ENCODE measurements around the gene CNGB1. TPM values are rescaled to one million over a fixed set of nuclear protein-coding genes. Genes with fewer than 3 reads are reported as not detected.

The CNGB1 gene
- total RNA-seq, 1 experiment from 2014 or later = not detected

DNA sequence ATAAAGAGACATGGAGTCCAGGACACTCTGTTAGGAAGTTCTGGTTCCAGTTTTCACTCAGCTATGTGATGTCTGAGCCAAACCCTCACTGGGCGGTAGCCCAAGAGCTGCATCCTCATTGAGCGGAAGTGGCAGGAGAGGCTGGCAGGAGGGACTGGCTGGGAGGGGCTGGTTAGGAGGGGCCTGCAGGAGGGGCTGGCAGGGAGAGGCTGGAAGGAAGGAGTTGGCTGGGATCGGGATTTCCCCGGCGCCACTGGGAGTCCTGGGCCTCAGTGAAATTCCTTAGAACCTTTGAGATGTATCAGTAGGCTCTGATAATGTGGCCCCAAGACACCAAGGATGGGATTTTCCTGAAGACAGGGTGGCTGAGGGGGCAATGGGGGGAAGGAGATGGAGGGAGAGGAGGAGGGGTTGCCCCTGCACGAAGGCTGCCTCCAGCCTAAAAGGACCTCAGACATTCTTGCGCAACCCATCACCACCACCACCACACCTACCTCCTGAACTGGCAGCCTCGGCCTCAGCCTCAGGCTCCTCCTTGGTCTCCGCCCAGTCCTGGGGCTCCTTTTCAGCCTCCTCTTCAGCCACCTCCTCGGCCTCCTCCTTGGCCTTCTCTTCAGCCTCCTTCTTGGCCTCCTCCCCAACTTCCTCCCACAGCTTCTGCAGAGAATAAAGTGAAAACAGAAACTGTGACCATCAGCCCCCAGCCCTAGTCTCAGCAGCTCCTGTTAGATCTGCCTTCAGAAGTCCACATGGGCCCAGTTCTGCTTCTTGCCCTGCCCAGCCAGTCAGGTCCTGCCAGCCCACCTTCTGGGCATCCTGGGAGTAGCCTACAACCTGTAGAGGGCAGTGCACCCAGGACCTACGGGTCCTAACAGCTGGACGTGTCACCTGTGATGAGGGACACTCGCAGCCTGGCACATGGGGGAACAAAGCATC, 31.7 kb downstream of the CNGB1 start:
- POLR2A ChIA-PET = interaction anchor here (0.6 kb wide), 1 partner anchor 167 kb away, joined by 3 read pairs; no protein-coding TSS in a partner anchor
- no peaks in the 10 kb centered on the region for H3K4me1 Mint-ChIP-seq

More for the DNA sequence above, 31.7 kb downstream of the CNGB1 start:
- TF ChIP-seq MYBL2 (CRISPR knock-in tag; IDR thresholded peaks at IDR 0.05) (no peak), CTCF (IDR thresholded peaks at IDR 0.05) (no peak), CREM (CRISPR knock-in tag; IDR thresholded peaks at IDR 0.05) (no peak), ARID4B (CRISPR knock-in tag; IDR thresholded peaks at IDR 0.05; ENCODE audit: borderline replicate concordance) (no peak), ATF2 (CRISPR knock-in tag; IDR thresholded peaks at IDR 0.05; ENCODE audit: borderline replicate concordance, low read depth) (no peak), NFE2L1 (CRISPR knock-in tag; IDR thresholded peaks at IDR 0.05) (no peak), USF1 (CRISPR knock-in tag; IDR thresholded peaks at IDR 0.05) (no peak), ZNF317 (CRISPR knock-in tag; IDR thresholded peaks at IDR 0.05; ENCODE audit: borderline replicate concordance, low read depth) (no peak), TEAD1 (CRISPR knock-in tag; IDR thresholded peaks at IDR 0.05) (no peak), KAT7 (CRISPR knock-in tag; IDR thresholded peaks at IDR 0.05; ENCODE audit: borderline replicate concordance) (no peak), JUN (CRISPR knock-in tag; IDR thresholded peaks at IDR 0.05) (no peak), NFATC4 (CRISPR knock-in tag; IDR thresholded peaks at IDR 0.05) (no peak), ATF1 (CRISPR knock-in tag; IDR thresholded peaks at IDR 0.05) (no peak)
- TF ChIP-seq, protein P1, sequence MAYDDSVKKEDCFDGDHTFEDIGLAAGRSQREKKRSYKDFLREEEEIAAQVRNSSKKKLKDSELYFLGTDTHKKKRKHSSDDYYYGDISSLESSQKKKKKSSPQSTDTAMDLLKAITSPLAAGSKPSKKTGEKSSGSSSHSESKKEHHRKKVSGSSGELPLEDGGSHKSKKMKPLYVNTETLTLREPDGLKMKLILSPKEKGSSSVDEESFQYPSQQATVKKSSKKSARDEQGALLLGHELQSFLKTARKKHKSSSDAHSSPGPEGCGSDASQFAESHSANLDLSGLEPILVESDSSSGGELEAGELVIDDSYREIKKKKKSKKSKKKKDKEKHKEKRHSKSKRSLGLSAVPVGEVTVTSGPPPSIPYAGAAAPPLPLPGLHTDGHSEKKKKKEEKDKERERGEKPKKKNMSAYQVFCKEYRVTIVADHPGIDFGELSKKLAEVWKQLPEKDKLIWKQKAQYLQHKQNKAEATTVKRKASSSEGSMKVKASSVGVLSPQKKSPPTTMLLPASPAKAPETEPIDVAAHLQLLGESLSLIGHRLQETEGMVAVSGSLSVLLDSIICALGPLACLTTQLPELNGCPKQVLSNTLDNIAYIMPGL (CRISPR knock-in tag; IDR thresholded peaks at IDR 0.05) = no peak
- CTCF ChIA-PET = interaction anchor here (0.9 to 1.4 kb wide), 4 partner anchors 10 to 41 kb away, joined by 3 to 5 read pairs (median 4); no protein-coding TSS in a partner anchor
- H3K27me3 Mint-ChIP-seq (ENCODE audit: low read depth) = no peaks in the 10 kb centered on the region
- no peaks in the 10 kb centered on the region for H3K36me3 Mint-ChIP-seq
- DNase-seq (ENCODE audit: low spot score) (no peak), ATAC-seq (peak; percentile 57)
- no peak overlapping the region for H3K4me3 Mint-ChIP-seq
- H3K27ac Mint-ChIP-seq = no peak overlapping the region
- H3K9me3 Mint-ChIP-seq = no peaks in the 10 kb centered on the region

Data from WTC11 (cell line).